ENCODE data around the gene ZKSCAN8. TPM values are rescaled to one million over a fixed set of nuclear protein-coding genes. Genes with fewer than 3 reads are reported as not detected.
A peak's percentile ranks its signal among the peaks of the same experiment; 100 is the strongest.

The ZKSCAN8 gene
- total RNA-seq, 1 experiment from 2014 or later = 25.4 TPM

DNA sequence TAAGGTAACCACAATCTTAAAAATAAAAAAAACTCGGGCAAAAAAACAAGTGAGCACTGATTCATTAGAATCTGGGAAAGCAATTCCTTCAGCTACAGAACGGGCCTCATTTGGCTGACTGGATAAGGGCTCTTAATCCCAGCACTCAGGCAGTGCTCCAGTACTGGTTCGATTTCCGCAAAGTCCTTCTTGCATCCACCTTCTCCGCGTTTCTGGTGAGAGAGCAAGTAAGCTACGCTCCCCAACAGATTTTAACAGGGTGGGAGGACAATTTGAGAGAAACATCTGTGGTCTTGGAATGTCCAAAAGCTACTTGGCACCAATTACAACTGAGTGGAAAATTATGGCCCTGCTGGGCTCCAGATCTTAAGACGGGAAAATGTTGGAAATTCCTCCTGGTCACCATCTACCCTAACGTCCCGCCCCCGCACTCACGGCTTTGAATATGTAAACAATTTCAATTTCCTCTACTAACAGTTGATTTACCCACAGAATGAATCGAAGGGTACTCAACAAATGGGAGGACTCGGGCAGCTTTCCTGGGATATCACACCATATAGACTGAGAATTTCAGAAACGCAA lies 65.3 kb downstream of the ZKSCAN8 start:
- peaks cover 3% of the 10 kb centered on the region; the same call in 1 of the 2 replicates for H3K4me1 ChIP-seq (ENCODE audit: insufficient read depth, low read length)
- H3T11ph ChIP-seq (ENCODE audit: low read length) = no peak overlapping the region
- no peak overlapping the region for H2AFZ ChIP-seq (ENCODE audit: low read length)
- peak overlapping the region; percentile 97 for H3K4me2 ChIP-seq (ENCODE audit: insufficient read depth, insufficient read length, low read length)
- H3K56ac ChIP-seq (ENCODE audit: insufficient read length, low read depth, low read length) = no peak overlapping the region
- H3K27me3 ChIP-seq (ENCODE audit: insufficient read depth, low read length) = peaks cover 47% of the 10 kb centered on the region
- H4K20me1 ChIP-seq (ENCODE audit: control insufficient read depth, insufficient read depth, insufficient read length) = peaks cover 2% of the 10 kb centered on the region
- H2BK12ac ChIP-seq (ENCODE audit: insufficient read length, low read depth, low read length) = no peak overlapping the region
- DNase-seq = peak; percentile 36
- H3K79me2 ChIP-seq (ENCODE audit: insufficient read depth, low read length) = no peaks in the 10 kb centered on the region
- no peak overlapping the region for H2BK120ac ChIP-seq (ENCODE audit: low read depth, low read length, poor library complexity, severe bottlenecking)
- no peak overlapping the region for H2BK5ac ChIP-seq (ENCODE audit: insufficient read length, low read length)
- peaks cover 6% of the 10 kb centered on the region for H3K23me2 ChIP-seq (ENCODE audit: insufficient read length, low read depth, low read length, poor library complexity, severe bottlenecking)
- no peak overlapping the region for H2BK20ac ChIP-seq (ENCODE audit: low read depth, low read length, poor library complexity, severe bottlenecking)
- H3K4ac ChIP-seq (ENCODE audit: low read depth, low read length) = no peak overlapping the region
- peak overlapping the region; percentile 39 for H3K9ac ChIP-seq (ENCODE audit: extremely low read depth, insufficient read length, low read length)
- peak overlapping the region; percentile 76 to 96 for H3K4me3 Mint-ChIP-seq
- H3K27ac ChIP-seq (ENCODE audit: insufficient read length, low read depth, low read length) = no peak overlapping the region
- H3K23ac ChIP-seq (ENCODE audit: insufficient read length, low read depth, low read length) = no peak overlapping the region
- H4K5ac ChIP-seq (ENCODE audit: insufficient read length, low read depth, low read length) = no peak overlapping the region
- no peak overlapping the region for H3K14ac ChIP-seq (ENCODE audit: insufficient read depth, low read length)
- TF ChIP-seq, protein P1, sequence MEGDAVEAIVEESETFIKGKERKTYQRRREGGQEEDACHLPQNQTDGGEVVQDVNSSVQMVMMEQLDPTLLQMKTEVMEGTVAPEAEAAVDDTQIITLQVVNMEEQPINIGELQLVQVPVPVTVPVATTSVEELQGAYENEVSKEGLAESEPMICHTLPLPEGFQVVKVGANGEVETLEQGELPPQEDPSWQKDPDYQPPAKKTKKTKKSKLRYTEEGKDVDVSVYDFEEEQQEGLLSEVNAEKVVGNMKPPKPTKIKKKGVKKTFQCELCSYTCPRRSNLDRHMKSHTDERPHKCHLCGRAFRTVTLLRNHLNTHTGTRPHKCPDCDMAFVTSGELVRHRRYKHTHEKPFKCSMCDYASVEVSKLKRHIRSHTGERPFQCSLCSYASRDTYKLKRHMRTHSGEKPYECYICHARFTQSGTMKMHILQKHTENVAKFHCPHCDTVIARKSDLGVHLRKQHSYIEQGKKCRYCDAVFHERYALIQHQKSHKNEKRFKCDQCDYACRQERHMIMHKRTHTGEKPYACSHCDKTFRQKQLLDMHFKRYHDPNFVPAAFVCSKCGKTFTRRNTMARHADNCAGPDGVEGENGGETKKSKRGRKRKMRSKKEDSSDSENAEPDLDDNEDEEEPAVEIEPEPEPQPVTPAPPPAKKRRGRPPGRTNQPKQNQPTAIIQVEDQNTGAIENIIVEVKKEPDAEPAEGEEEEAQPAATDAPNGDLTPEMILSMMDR (conservative IDR thresholded peaks at IDR 0.05) = no peak
- H2BK15ac ChIP-seq (ENCODE audit: low read depth, low read length) = no peak overlapping the region
- H4K91ac ChIP-seq (ENCODE audit: insufficient read length, low read depth, low read length) = no peak overlapping the region
- H4K8ac ChIP-seq (replicated peaks; ENCODE audit: insufficient read length, low read depth, low read length) = no peak overlapping the region
- H3K36me3 Mint-ChIP-seq (ENCODE audit: insufficient read depth in 1 of 3, low read depth in 3 of 3) = peaks cover 0 to 1% (median 0%) of the 10 kb centered on the region in 3 experiments; a peak in 1 of 7 replicates
- H3K9me3 Mint-ChIP-seq = peaks cover 0 to 7% of the 10 kb centered on the region in 2 experiments; a peak in 1 of 5 replicates
- H3K9me3 ChIP-seq (ENCODE audit: control insufficient read depth, low read depth, low read length) = no peaks in the 10 kb centered on the region
- no peak overlapping the region for H3K18ac ChIP-seq (ENCODE audit: insufficient read length, low read depth, low read length)
- H3K79me1 ChIP-seq (ENCODE audit: insufficient read depth, low read depth, low read length, poor library complexity, severe bottlenecking) = no peaks in the 10 kb centered on the region
- peaks cover 22 to 25% of the 10 kb centered on the region in 2 experiments for H3K4me1 Mint-ChIP-seq
- WGBS (ENCODE audit: extremely low coverage, insufficient read length, low lambda C conversion rate) = no CpG with 5 or more reads among the region's 15 CpGs
- 0 out of 7 replicates have a peak overlapping the region, but pooled peaks of 1 of the 3 experiments have one; percentile 54 for H3K27ac Mint-ChIP-seq
- no peak overlapping the region for H2AK5ac ChIP-seq (ENCODE audit: insufficient read length, low read length)
- H3K27me3 Mint-ChIP-seq (ENCODE audit: low read depth) = peaks cover 96% of the 10 kb centered on the region
